K562 (cell line): ENCODE data around the gene PCDHA6. TPM values are rescaled to one million over a fixed set of nuclear protein-coding genes. Genes with fewer than 3 reads are reported as not detected.

Experiments
- ATAC-seq: fragments of 200-7000 bp; cut with Tn5 transposase; 3 replicates; pipeline ENCODE4 v1.9.1; 2020; ENCODE audit warnings: moderate library complexity
- BruUV-seq: library from RNA; stranded (reverse); fragments of 400-500 nt; replicated peaks from 2 replicates; lab custom pipeline; 2021; lab: Mats Ljungman, UMichigan
- CTCF ChIA-PET: fragments of 300-600 bp; formaldehyde crosslinking; extraction: SDS; loops from one replicate; lab custom pipeline; 2021; ENCODE audit warnings: low intra/inter-chr PET ratio; lab: Yijun Ruan, JAX
- POLR2A ChIA-PET: fragments of 300-600, 350-650 bp; sonication (Branson Sonifier 250); formaldehyde crosslinking; extraction: SDS; loops from one replicate; lab custom pipeline; 2021; ENCODE audit warnings: antibody characterized with exemption, inconsistent platforms; lab: Yijun Ruan, JAX
- DNase-seq, 4 experiments: peaks; one replicate each; pipeline versions ENCODE4 v3.0.0 to v3.0.0-alpha.2; 2011 to 2018; ENCODE audit warnings: low spot score in 3 of 4, mixed read lengths in 3 of 4; ENCODE audit errors: extremely low read depth in 1 of 4
- FAIRE-seq: peaks from 2 replicates; lab custom pipeline; 2011; peaks lifted over from hg19 to GRCh38; lab: Jason Lieb, UNC
- H2AFZ ChIP-seq: 2 replicates; pipeline ENCODE4 v1.6.0; 2011; ENCODE audit warnings: low read depth, low read length, control low read depth, inconsistent platforms
- H3K27ac ChIP-seq: fragments of 200-600 bp; 3 replicates; pipeline ENCODE4 v1.8.0; 2011; ENCODE audit warnings: low read depth, mild to moderate bottlenecking, control low read depth, inconsistent platforms, low read length, moderate library complexity, mixed read lengths; ENCODE audit errors: extremely low read depth
- H3K27me3 ChIP-seq, 2 experiments: fragments of 300-600 bp in 1 of 2; 2 replicates in 1 of 2; 3 replicates in 1 of 2; pipeline versions ENCODE4 v1.6.0 to v1.8.0; 2011; ENCODE audit warnings: inconsistent platforms in 2 of 2, low read length in 2 of 2, mild to moderate bottlenecking in 1 of 2, mixed read lengths in 1 of 2, moderate library complexity in 1 of 2; ENCODE audit not compliant: control insufficient read depth in 2 of 2, insufficient read depth in 2 of 2
- H3K36me3 ChIP-seq: fragments of 300-600 bp; 3 replicates; pipeline ENCODE4 v1.8.0; 2011; ENCODE audit warnings: mild to moderate bottlenecking, low read length, inconsistent platforms; ENCODE audit not compliant: control insufficient read depth, insufficient read depth
- H3K4me1 ChIP-seq, 2 experiments: fragments of 200-600 bp in 1 of 2; replicated peaks in 1 of 2; 2 replicates in 1 of 2; 3 replicates in 1 of 2; pipeline versions ENCODE4 v1.5.1 to v1.8.0; 2011; ENCODE audit warnings: inconsistent platforms in 2 of 2, low read length in 2 of 2, mild to moderate bottlenecking in 1 of 2, mixed read lengths in 1 of 2, moderate library complexity in 1 of 2; ENCODE audit not compliant: control insufficient read depth in 2 of 2, insufficient read depth in 2 of 2
- H3K4me2 ChIP-seq: 2 replicates; pipeline ENCODE4 v1.6.1; 2011; ENCODE audit warnings: low read length, control low read depth, inconsistent platforms, mixed read lengths; ENCODE audit not compliant: insufficient read depth
- H3K4me3 ChIP-seq: fragments of 200-600 bp; sonication (generic), shearing (Covaris generic); 2 replicates; pipeline ENCODE4 v1.5.1; 2016; ENCODE audit warnings: control low read depth, inconsistent platforms
- H3K79me2 ChIP-seq: fragments of 200-600 bp; 3 replicates; pipeline ENCODE4 v1.8.0; 2011; ENCODE audit warnings: low read length, inconsistent platforms; ENCODE audit not compliant: control insufficient read depth, insufficient read depth
- H3K9ac ChIP-seq, 2 experiments: 2 replicates each; pipeline versions ENCODE4 v1.6.0 to v1.6.1; 2011; ENCODE audit warnings: low read depth in 2 of 2, low read length in 2 of 2, control low read depth in 1 of 2, inconsistent platforms in 1 of 2, mild to moderate bottlenecking in 1 of 2, mixed read lengths in 1 of 2; ENCODE audit not compliant: insufficient read depth in 1 of 2
- H3K9me1 ChIP-seq: one replicate; pipeline ENCODE4 v1.6.0; 2011; ENCODE audit warnings: inconsistent platforms, mild to moderate bottlenecking, low read length, moderate library complexity; ENCODE audit not compliant: control insufficient read depth, insufficient read depth
- H3K9me3 ChIP-seq: replicated peaks from 2 replicates; pipeline ENCODE4 v1.5.1; 2011; ENCODE audit warnings: low read depth, low read length, inconsistent platforms; ENCODE audit not compliant: control insufficient read depth, insufficient read depth
- H4K20me1 ChIP-seq: replicated peaks from 2 replicates; pipeline ENCODE4 v1.6.1; 2011; ENCODE audit warnings: low read length, inconsistent platforms, mixed read lengths; ENCODE audit not compliant: control insufficient read depth, insufficient read depth
- HMG20B ChIP-seq: fragments of 250-450 bp; sonication (Bioruptor Pico); IDR thresholded peaks from 2 replicates; pipeline ENCODE4 v1.5.0; 2021; ENCODE audit warnings: mild to moderate bottlenecking
- STAG1 ChIP-seq: sonication (generic); formaldehyde crosslinking; IDR thresholded peaks from 2 replicates; pipeline ENCODE4 v1.5.0; 2020; ENCODE audit warnings: missing genetic modification reagents, borderline replicate concordance
- TAF1 ChIP-seq: IDR thresholded peaks from 2 replicates; pipeline ENCODE4 v1.6.1; 2011; ENCODE audit warnings: mild to moderate bottlenecking, low read length, moderate library complexity; ENCODE audit not compliant: insufficient read depth, control insufficient read depth, severe bottlenecking; ENCODE audit errors: extremely low read depth
- U2AF2 ChIP-seq: fragments of 200-400 bp; formaldehyde crosslinking; optimal IDR thresholded peaks from 2 replicates; pipeline ENCODE3; 2017; ENCODE audit warnings: low read depth, mild to moderate bottlenecking, low read length
- ZC3H4 ChIP-seq: sonication (generic); formaldehyde crosslinking; IDR thresholded peaks from 2 replicates; pipeline ENCODE4 v1.9.0; 2021; ENCODE audit warnings: missing genetic modification reagents, borderline replicate concordance
- ZNF253 ChIP-seq: fragments of 250-450 bp; sonication (Bioruptor Pico); conservative IDR thresholded peaks from 2 replicates; pipeline ENCODE4 v1.6.1; 2021; ENCODE audit warnings: mild to moderate bottlenecking
- ZNF436 ChIP-seq: fragments of 250-450, 450-650 bp; sonication (Bioruptor Pico); formaldehyde crosslinking; IDR thresholded peaks from 2 replicates; pipeline ENCODE4 v1.7.0; 2020; ENCODE audit warnings: mild to moderate bottlenecking
- WGBS: fragments of 100-300 bp; shearing (Covaris generic); methylation state at CpG from one replicate; pipeline ENCODE4 v1.1.6; 2016; ENCODE audit warnings: low coverage, mixed read lengths; ENCODE audit not compliant: insufficient coverage; ENCODE audit errors: missing lambda C conversion rate; 5-methylcytosine and 5-hydroxymethylcytosine counted together
- in situ Hi-C: fragments of 300-500 bp; cut with MboI; formaldehyde crosslinking; loops from 4 replicates; pipeline ENCODE4 v1.15.0; 2018; ENCODE audit warnings: inconsistent platforms, mixed read lengths
- intact Hi-C: fragments of 100-400 bp; cut with micrococcal nuclease; formaldehyde crosslinking; loops from 2 replicates; pipeline ENCODE4 v1.14.2; 2022
- polyA plus RNA-seq, 8 experiments: library from polyadenylated mRNA; depleted of rRNA in 4 of 8; stranded (reverse) in 5 of 8; unstranded in 3 of 8; fragments of >200 nt; fragmentation: Nextera tagmentation in 2 of 8; fragmentation: Illumina TruSeq in 1 of 8; extraction: Ambion mirVana in 2 of 8; extraction: Trizol in 1 of 8; gene quantifications; 2 replicates each; pipeline versions ENCODE4 v1.2.1 to v1.2.3, GENCODE V29; 2011 to 2014; ENCODE audit warnings: inconsistent platforms in 1 of 8, missing spikeins in 1 of 8
- total RNA-seq, 7 experiments: library from RNA; depleted of rRNA in 6 of 7; stranded (reverse); fragments of >200 nt in 6 of 7; fragmentation: Illumina TruSeq in 2 of 7; extraction: Trizol in 2 of 7; gene quantifications; 2 replicates each; pipeline versions ENCODE4 v1.2.1 to v1.2.3, GENCODE V29; 2011 to 2021; ENCODE audit warnings: low replicate concordance in 1 of 7

PCDHA6 gene
- total and polyA plus RNA-seq, 9 of the 15 experiments (the other 6 are each of a cell fraction or from before 2014, with no cell fraction given), result not detected

DNA sequence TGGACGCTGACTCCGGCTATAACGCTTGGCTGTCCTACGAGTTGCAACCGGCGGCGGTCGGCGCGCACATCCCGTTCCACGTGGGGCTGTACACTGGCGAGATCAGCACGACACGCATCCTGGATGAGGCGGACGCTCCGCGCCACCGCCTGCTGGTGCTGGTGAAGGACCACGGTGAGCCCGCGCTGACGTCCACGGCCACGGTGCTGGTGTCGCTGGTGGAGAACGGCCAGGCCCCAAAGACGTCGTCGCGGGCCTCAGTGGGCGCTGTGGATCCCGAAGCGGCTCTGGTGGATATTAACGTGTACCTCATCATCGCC, 49.5 kb downstream of the PCDHA6 start:
- no peak for ATAC-seq
- BruUV-seq, result no TSS peak
- ChIA-PET POLR2A (no interaction called here), CTCF (no interaction called here)
- no peak overlapping the region for H3K27ac ChIP-seq
- H3K79me2 ChIP-seq, result no peaks in the 10 kb centered on the region
- H3K27me3 ChIP-seq, result no peaks in the 10 kb centered on the region
- 32% methylated on average over 28 of the region's 37 CpGs for WGBS
- no peaks in the 10 kb centered on the region for H3K36me3 ChIP-seq
- DNase-seq, result no peak
- H4K20me1 ChIP-seq, result no peaks in the 10 kb centered on the region
- H3K9ac ChIP-seq, result no peak overlapping the region
- no peaks in the 10 kb centered on the region; the same call in 1 of the 2 replicates for H3K9me3 ChIP-seq
- no peak overlapping the region for H2AFZ ChIP-seq
- intact Hi-C loops, result no loop called here
- H3K9me1 ChIP-seq, result no peaks in the 10 kb centered on the region
- no peak overlapping the region for H3K4me3 ChIP-seq
- in situ Hi-C loops, result no loop called here
- no peak for TF ChIP-seq STAG1
- TF ChIP-seq HMG20B (CRISPR knock-in tag), result no peak
- no peak for TF ChIP-seq ZC3H4 (CRISPR knock-in tag)
- no peak for TF ChIP-seq ZNF253 (CRISPR knock-in tag)
- TF ChIP-seq ZNF436, result no peak
- TF ChIP-seq U2AF2, result no peak
- TF ChIP-seq TAF1, result no peak
- no peak for FAIRE-seq
- no peak overlapping the region for H3K4me2 ChIP-seq
- H3K4me1 ChIP-seq, result no peaks in the 10 kb centered on the region; a peak in 1 of 5 replicates

Other genes with a start within 250 kb of the PCDHA6 start
Only the 7 nearest of the 24 such genes appear.
- not detected in 2 replicates for gene PCDHA3, start 26.9 kb upstream of the PCDHA6 start, total RNA-seq (2014; rRNA removed)
- gene PCDHA3, start 26.9 kb upstream of the PCDHA6 start, total RNA-seq (2014; rRNA removed; fragmentation: Illumina TruSeq; extraction: Trizol), result not detected in 2 replicates
- not detected in 2 replicates for gene PCDHA3, start 26.9 kb upstream of the PCDHA6 start, total RNA-seq (2015; rRNA removed; fragmentation: Illumina TruSeq; extraction: Trizol)
- not detected in 2 replicates for gene PCDHA3, start 26.9 kb upstream of the PCDHA6 start, total RNA-seq (2021)
- gene PCDHA3, start 26.9 kb upstream of the PCDHA6 start, polyA plus RNA-seq (2011; rRNA removed), result not detected in 2 replicates
- not detected in 2 replicates for gene PCDHA3, start 26.9 kb upstream of the PCDHA6 start, polyA plus RNA-seq (2014; fragmentation: Illumina TruSeq; extraction: Trizol)
- not detected for gene PCDHA3, start 26.9 kb upstream of the PCDHA6 start, polyA plus RNA-seq (2014; fragmentation: Nextera tagmentation; extraction: Ambion mirVana)
- not detected in 2 replicates for gene PCDHA3, start 26.9 kb upstream of the PCDHA6 start, polyA plus RNA-seq (2014; rRNA removed)
- gene PCDHA4, start 20.9 kb upstream of the PCDHA6 start, total RNA-seq (2014; rRNA removed), result not detected in 2 replicates
- gene PCDHA4, start 20.9 kb upstream of the PCDHA6 start, total RNA-seq (2014; rRNA removed; fragmentation: Illumina TruSeq; extraction: Trizol), result not detected in 2 replicates
- not detected in 2 replicates for gene PCDHA4, start 20.9 kb upstream of the PCDHA6 start, total RNA-seq (2015; rRNA removed; fragmentation: Illumina TruSeq; extraction: Trizol)
- 0.04 TPM in 1 of 2 replicates, not detected in the other for gene PCDHA4, start 20.9 kb upstream of the PCDHA6 start, total RNA-seq (2021)
- not detected in 2 replicates for gene PCDHA4, start 20.9 kb upstream of the PCDHA6 start, polyA plus RNA-seq (2011; rRNA removed)
- gene PCDHA4, start 20.9 kb upstream of the PCDHA6 start, polyA plus RNA-seq (2014; fragmentation: Illumina TruSeq; extraction: Trizol), result not detected in 2 replicates
- gene PCDHA4, start 20.9 kb upstream of the PCDHA6 start, polyA plus RNA-seq (2014; fragmentation: Nextera tagmentation; extraction: Ambion mirVana), result not detected
- not detected in 2 replicates for gene PCDHA4, start 20.9 kb upstream of the PCDHA6 start, polyA plus RNA-seq (2014; rRNA removed)
- gene PCDHA5, start 6.3 kb upstream of the PCDHA6 start, total RNA-seq (2014; rRNA removed), result not detected in 2 replicates
- not detected in 2 replicates for gene PCDHA5, start 6.3 kb upstream of the PCDHA6 start, total RNA-seq (2014; rRNA removed; fragmentation: Illumina TruSeq; extraction: Trizol)
- not detected in 2 replicates for gene PCDHA5, start 6.3 kb upstream of the PCDHA6 start, total RNA-seq (2015; rRNA removed; fragmentation: Illumina TruSeq; extraction: Trizol)
- not detected in 2 replicates for gene PCDHA5, start 6.3 kb upstream of the PCDHA6 start, total RNA-seq (2021)
- gene PCDHA5, start 6.3 kb upstream of the PCDHA6 start, polyA plus RNA-seq (2011; rRNA removed), result not detected in 2 replicates
- not detected in 2 replicates for gene PCDHA5, start 6.3 kb upstream of the PCDHA6 start, polyA plus RNA-seq (2014; fragmentation: Illumina TruSeq; extraction: Trizol)
- gene PCDHA5, start 6.3 kb upstream of the PCDHA6 start, polyA plus RNA-seq (2014; fragmentation: Nextera tagmentation; extraction: Ambion mirVana), result not detected
- not detected in 2 replicates for gene PCDHA5, start 6.3 kb upstream of the PCDHA6 start, polyA plus RNA-seq (2014; rRNA removed)
- gene PCDHA7, start 6.3 kb downstream of the PCDHA6 start, total RNA-seq (2014; rRNA removed), result not detected in 2 replicates
- gene PCDHA7, start 6.3 kb downstream of the PCDHA6 start, total RNA-seq (2014; rRNA removed; fragmentation: Illumina TruSeq; extraction: Trizol), result not detected in 2 replicates
- gene PCDHA7, start 6.3 kb downstream of the PCDHA6 start, total RNA-seq (2015; rRNA removed; fragmentation: Illumina TruSeq; extraction: Trizol), result not detected in 2 replicates
- gene PCDHA7, start 6.3 kb downstream of the PCDHA6 start, total RNA-seq (2021), result not detected in 2 replicates
- not detected in 2 replicates for gene PCDHA7, start 6.3 kb downstream of the PCDHA6 start, polyA plus RNA-seq (2011; rRNA removed)
- not detected in 2 replicates for gene PCDHA7, start 6.3 kb downstream of the PCDHA6 start, polyA plus RNA-seq (2014; fragmentation: Illumina TruSeq; extraction: Trizol)
- not detected for gene PCDHA7, start 6.3 kb downstream of the PCDHA6 start, polyA plus RNA-seq (2014; fragmentation: Nextera tagmentation; extraction: Ambion mirVana)
- not detected in 2 replicates for gene PCDHA7, start 6.3 kb downstream of the PCDHA6 start, polyA plus RNA-seq (2014; rRNA removed)
- gene PCDHA8, start 13.2 kb downstream of the PCDHA6 start, total RNA-seq (2014; rRNA removed), result not detected in 2 replicates
- gene PCDHA8, start 13.2 kb downstream of the PCDHA6 start, total RNA-seq (2014; rRNA removed; fragmentation: Illumina TruSeq; extraction: Trizol), result not detected in 2 replicates
- not detected in 2 replicates for gene PCDHA8, start 13.2 kb downstream of the PCDHA6 start, total RNA-seq (2015; rRNA removed; fragmentation: Illumina TruSeq; extraction: Trizol)
- gene PCDHA8, start 13.2 kb downstream of the PCDHA6 start, total RNA-seq (2021), result not detected in 2 replicates
- not detected in 2 replicates for gene PCDHA8, start 13.2 kb downstream of the PCDHA6 start, polyA plus RNA-seq (2011; rRNA removed)
- not detected in 2 replicates for gene PCDHA8, start 13.2 kb downstream of the PCDHA6 start, polyA plus RNA-seq (2014; fragmentation: Illumina TruSeq; extraction: Trizol)
- not detected for gene PCDHA8, start 13.2 kb downstream of the PCDHA6 start, polyA plus RNA-seq (2014; fragmentation: Nextera tagmentation; extraction: Ambion mirVana)
- gene PCDHA8, start 13.2 kb downstream of the PCDHA6 start, polyA plus RNA-seq (2014; rRNA removed), result not detected in 2 replicates
- not detected in 2 replicates for gene PCDHA9, start 20.4 kb downstream of the PCDHA6 start, total RNA-seq (2014; rRNA removed)
- gene PCDHA9, start 20.4 kb downstream of the PCDHA6 start, total RNA-seq (2014; rRNA removed; fragmentation: Illumina TruSeq; extraction: Trizol), result not detected in 2 replicates
- gene PCDHA9, start 20.4 kb downstream of the PCDHA6 start, total RNA-seq (2015; rRNA removed; fragmentation: Illumina TruSeq; extraction: Trizol), result not detected in 2 replicates
- gene PCDHA9, start 20.4 kb downstream of the PCDHA6 start, total RNA-seq (2021), result not detected in 2 replicates
- gene PCDHA9, start 20.4 kb downstream of the PCDHA6 start, polyA plus RNA-seq (2011; rRNA removed), result not detected in 2 replicates
- not detected in 2 replicates for gene PCDHA9, start 20.4 kb downstream of the PCDHA6 start, polyA plus RNA-seq (2014; fragmentation: Illumina TruSeq; extraction: Trizol)
- not detected for gene PCDHA9, start 20.4 kb downstream of the PCDHA6 start, polyA plus RNA-seq (2014; fragmentation: Nextera tagmentation; extraction: Ambion mirVana)
- not detected in 2 replicates for gene PCDHA9, start 20.4 kb downstream of the PCDHA6 start, polyA plus RNA-seq (2014; rRNA removed)
- gene PCDHA10, start 27.9 kb downstream of the PCDHA6 start, total RNA-seq (2014; rRNA removed), result not detected in 2 replicates
- gene PCDHA10, start 27.9 kb downstream of the PCDHA6 start, total RNA-seq (2014; rRNA removed; fragmentation: Illumina TruSeq; extraction: Trizol), result not detected in 2 replicates
- gene PCDHA10, start 27.9 kb downstream of the PCDHA6 start, total RNA-seq (2015; rRNA removed; fragmentation: Illumina TruSeq; extraction: Trizol), result not detected in 2 replicates
- gene PCDHA10, start 27.9 kb downstream of the PCDHA6 start, total RNA-seq (2021), result not detected in 2 replicates
- gene PCDHA10, start 27.9 kb downstream of the PCDHA6 start, polyA plus RNA-seq (2011; rRNA removed), result not detected in 2 replicates
- gene PCDHA10, start 27.9 kb downstream of the PCDHA6 start, polyA plus RNA-seq (2014; fragmentation: Illumina TruSeq; extraction: Trizol), result not detected in 2 replicates
- gene PCDHA10, start 27.9 kb downstream of the PCDHA6 start, polyA plus RNA-seq (2014; fragmentation: Nextera tagmentation; extraction: Ambion mirVana), result not detected
- gene PCDHA10, start 27.9 kb downstream of the PCDHA6 start, polyA plus RNA-seq (2014; rRNA removed), result not detected in 2 replicates